Measurements from ENCODE around the gene IFITM5.
"Not testable (repeated sequence)": the region's sequence is repeated elsewhere in the genome, so short reads cannot be mapped to it uniquely, and the experiment has no call there.

Gene IFITM5

GRCh38 chr11:327581-327923, 28.2 kb upstream of the IFITM5 start:
- DNase-seq, result no peak

GRCh38 chr11:326842-327580, 27.7 kb upstream of the IFITM5 start:
- DNase-seq, result no peak

DNA sequence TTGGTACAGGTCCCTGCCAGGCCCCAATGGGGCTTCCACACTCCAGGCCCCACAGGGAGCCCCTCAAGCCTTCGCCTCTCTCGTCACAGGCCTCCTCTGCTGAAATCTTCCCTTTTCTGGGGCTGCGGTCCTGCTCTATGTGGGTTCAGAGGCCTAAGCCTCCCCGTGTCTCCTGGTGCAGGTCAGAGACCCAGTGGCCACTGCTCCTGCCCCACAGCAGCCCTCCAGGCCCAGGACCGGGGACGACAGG, 27.2 kb upstream of the IFITM5 start:
- DNase-seq, result no peak

DNA sequence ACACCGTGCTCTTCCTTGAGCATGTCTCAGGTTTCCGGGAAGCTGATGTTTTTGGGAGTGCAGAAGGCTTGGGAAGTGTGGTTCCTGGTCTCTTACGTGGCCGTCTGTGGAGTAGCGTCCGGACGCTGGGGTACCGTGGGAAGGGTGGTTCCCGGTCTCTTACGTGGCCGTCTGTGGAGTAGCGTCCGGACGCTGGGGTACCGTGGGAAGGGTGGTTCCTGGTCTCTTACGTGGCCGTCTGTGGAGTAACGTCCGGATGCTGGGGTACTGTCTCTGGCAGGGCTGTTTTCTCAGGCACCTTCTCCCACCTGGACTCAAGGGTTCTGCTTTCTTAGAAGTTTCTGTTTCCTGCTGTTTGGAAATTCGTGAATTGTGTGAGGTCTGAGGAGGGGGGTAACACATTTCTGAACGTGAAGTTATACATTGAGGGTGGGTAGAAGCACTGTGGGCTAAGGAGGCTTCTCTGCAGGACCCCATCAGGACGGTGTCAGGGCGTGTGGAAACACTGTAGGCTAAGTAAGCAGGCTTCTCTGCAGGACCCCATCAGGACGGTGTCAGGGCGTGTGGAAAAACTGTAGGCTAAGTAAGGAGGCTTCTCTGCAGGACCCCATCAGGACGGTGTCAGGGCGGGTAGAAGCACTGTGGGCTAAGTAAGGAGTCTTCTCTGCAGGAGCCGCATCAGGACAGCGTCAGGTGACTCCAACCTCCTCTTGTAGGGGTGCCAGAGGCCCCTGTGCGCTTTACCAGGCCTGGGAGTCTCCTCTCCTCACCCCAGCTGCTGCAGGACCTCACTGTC, 26.7 kb upstream of the IFITM5 start:
- no peak for DNase-seq

- not testable (repeated sequence) for DNase-seq
Observed at GRCh38 chr11:324593-325517, 25.5 kb upstream of the IFITM5 start.

- no peak for DNase-seq
Observed at GRCh38 chr11:324156-324555, 24.8 kb upstream of the IFITM5 start.

DNA sequence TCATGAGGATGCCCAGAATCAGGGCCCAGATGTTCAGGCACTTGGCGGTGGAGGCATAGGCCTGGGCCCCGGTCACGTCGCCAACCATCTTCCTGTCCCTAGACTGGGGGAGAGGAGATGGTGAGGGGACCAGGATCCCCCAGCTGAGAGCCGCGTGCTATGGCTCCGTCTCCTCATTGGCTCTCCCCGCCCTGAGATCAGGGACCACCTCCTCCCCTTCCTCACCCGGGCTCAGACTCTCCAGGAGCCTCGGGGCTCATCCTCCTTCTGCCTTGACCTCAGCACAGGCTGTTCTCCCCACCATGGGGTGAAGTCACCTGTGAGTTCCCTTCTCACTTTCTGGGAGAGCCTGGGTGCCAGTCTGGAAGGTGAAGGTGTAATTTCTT, 20.6 kb upstream of the IFITM5 start:
- not testable (repeated sequence) for DNase-seq

DNA sequence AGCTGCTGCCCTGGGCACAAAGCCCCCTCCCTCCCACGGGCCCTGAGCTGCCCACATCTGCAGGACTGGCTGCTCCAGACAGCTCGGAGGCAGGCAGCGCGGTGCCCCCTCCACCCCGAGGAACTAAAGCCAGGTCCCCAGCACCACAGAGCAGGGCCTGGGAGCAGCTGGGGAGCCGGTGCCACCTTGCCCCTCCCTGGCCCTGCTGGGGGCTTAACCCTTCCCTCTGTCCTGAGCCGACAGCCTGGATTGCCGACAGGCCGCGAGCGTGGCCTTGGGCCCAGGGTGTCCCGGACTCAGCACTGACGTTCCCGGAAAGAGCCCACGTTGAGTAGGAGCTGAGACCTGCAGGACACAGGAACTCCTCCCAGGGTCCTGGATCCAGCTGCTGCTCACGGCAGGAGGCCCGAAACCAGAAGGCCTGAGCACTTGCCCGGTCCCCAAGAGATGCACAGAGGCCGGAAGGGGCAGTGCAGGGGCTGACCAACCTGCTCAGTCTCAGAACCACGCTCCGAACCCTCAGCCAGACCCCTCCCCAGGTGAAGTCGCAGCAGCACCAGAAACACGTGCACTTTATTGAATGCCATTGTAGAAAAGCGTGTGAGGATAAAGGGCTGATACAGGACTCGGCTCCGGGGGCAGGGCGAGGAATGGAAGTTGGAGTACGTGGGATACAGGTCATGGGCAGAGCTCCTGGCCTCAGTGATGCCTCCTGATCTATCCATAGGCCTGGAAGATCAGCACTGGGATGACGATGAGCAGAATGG, 20.0 kb upstream of the IFITM5 start:
- DNase-seq, result not testable (repeated sequence)

DNA sequence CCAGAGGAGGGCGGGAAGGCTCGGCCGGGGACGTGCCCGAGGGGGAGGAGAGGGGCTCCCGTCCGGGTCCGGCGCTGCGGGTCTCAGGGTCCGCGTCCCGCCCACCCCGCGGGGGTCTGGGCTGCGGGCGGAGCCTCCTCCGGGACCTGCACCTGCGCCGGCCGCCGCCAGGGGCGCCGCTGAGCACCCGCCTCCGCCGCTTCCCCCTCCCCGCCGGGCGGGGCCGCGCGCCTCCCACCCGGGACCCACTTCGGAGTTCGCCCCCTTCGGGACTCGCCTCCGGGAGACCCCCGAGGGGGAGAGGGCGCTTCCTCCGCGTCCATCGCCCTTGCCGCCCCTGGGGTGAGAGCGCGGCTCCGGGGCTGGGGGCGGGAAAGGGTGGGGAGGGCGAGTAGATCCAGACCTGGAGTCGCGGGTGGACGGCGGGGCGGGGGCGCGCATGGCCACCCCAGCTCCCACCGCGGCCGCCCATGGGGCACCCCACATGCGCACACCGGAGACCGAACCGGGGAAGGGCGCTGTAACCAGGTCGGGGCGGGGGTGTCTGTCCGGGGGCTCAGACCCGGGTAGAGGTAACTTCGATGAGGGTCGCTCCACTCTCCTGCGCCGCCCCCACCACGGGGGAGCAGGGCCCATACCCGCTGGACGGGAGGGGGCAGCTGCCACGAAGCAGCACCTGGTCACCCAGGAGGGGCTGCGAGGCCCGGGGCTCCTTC, 19.2 kb upstream of the IFITM5 start:
- DNase-seq, result not testable (repeated sequence)

DNA sequence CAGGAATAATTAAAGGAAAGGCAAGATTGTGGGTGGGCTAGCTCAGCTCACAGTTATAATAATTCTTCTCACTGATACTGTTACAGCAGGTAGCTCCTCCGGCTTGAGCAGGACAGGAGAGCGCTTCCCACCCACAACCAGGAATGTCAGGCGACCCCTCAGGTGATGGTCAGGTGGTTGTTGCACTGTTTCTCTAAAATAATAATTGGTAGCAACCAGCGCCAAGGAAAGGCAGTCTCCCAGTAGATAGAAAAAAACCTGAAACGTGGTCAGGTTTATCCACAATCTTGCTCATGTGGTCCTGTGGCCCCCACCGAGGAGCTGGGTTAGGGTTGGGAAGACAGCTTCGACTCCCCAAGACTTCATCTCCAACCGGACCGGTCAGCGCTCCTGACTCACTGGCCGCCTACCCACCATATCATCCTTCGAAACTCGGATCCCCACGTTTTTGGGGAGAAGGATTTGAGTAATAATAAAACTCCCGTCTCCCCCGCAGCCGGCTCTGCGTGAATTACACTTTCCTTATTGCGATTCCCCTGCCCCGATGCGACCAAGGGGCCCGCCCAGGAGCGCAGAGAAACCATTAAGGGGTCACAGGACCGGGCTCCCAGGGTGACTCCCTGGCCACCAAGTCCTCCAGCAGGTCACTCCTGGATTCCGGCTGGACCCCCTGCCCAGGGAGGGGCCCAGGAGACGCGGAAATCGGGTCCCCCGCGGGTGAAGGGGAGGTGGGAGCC, 18.5 kb upstream of the IFITM5 start:
- DNase-seq, result not testable (repeated sequence)

DNA sequence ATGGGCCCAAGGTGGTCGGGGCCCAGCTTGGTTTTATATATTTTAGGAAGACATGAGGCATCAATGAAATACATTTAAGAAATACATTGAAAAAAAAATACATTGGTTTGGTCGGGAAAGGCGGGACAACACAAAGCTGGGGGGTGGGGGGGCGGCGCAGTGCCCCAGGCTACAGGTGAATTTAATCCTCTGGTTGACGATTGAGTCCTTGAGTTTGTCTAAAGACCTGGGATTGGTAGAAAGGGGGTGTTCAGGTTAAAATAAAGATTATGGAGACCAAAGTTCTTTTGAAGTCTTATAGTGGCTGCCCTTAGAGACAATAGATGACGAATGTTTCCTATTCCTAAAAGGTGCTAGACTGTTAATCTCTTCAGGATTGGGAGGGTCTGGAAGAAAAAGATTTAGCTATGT, 17.6 kb upstream of the IFITM5 start:
- DNase-seq, result no peak

GRCh38 chr11:316031-316701, 16.8 kb upstream of the IFITM5 start:
- no peak for DNase-seq

GRCh38 chr11:315516-315994, 16.2 kb upstream of the IFITM5 start:
- DNase-seq, result no peak

DNA sequence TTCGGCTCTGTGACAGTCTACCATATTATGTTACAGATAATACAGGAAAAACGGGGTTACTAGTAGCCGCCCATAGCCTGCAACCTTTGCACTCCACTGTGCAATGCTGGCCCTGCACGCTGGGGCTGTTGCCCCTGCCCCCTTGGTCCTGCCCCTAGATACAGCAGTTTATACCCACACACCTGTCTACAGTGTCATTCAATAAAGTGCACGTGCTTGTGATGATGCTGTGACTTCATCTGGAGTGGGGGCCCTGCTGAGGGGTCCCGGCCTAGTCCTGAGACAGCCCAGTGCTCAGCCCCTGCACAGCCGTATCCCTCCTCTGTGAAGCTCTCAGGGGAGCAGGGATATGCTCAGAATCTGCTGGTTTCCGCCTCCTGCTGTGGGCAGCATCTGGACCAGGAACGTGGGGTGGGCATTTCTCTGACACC, 15.7 kb upstream of the IFITM5 start:
- DNase-seq, result no peak

DNA sequence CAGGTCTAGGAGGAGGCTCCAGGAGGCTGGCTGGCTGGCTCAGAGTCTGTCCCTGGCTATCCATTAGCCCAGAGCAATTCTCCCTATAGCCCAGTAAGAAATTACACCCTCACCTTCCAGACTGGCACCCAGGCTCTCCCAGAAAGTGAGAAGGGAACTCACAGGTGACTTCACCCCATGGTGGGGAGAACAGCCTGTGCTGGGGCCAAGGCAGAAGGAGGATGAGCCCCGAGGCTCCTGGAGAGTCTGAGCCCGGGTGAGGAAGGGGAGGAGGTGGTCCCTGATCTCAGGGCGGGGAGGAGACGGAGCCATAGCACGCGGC, 15.2 kb upstream of the IFITM5 start:
- not testable (repeated sequence) for DNase-seq

GRCh38 chr11:313787-314553, 14.6 kb upstream of the IFITM5 start, which contains the start of gene IFITM1:
Gene IFITM1, plus strand, starts transcription at chr11:314040. Its CDS starts 131 bp downstream, at chr11:314171.
- DNase-seq, result peak; percentile 78

- peak; percentile 63 for DNase-seq
Observed at GRCh38 chr11:313304-313786, 14.0 kb upstream of the IFITM5 start.

DNA sequence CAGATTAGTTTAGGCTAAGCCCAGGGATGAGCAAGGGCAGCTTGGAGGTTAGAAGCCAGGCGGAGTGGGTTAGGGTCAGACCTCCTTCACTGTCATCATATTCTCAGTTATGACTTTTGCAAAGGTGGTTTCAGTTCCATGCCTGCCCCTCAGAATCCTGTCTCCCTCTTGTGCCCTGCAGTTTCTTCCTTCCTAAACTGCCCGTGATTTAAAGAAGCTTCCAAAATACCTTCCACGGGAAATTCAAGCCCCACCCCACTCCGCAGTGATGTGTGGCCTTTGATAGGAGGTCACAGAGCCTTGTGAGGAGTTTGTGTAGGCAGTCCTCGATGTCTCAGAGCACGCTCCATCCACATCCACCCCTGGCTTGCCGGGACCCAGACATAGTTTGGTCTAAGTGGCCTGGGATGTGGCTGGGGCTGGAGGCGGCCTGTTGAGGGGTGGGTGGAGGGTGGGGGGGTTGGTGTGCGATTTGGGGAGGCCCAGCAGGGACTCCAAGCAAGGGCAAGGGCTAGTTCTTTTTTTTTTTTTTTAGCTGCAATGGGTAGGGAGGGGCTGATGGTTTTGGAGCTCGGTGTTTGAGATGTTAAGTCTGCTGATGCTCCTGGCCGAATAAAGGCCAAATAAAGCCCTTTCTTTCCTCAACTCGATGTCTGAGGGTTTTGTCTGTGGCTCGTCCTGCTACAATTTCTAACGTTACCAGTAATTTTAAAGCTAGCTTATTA, 12.9 kb upstream of the IFITM5 start:
- no peak for DNase-seq

Data from KG1 (cell line).